CD4-positive, alpha-beta T cell (primary cell): ENCODE results near the gene PRDM16. TPM values are rescaled to one million over a fixed set of nuclear protein-coding genes. Genes with fewer than 3 reads are reported as not detected.

Source experiments
- ATAC-seq: fragments of 200-7000 bp; cut with Tn5 transposase; one replicate; pipeline ENCODE4 v1.10.0; 2022; ENCODE audit warnings: mild to moderate bottlenecking; ENCODE audit not compliant: poor library complexity
- CTCF ChIA-PET: fragments of 350-600 bp; sonication (Branson Sonifier 250); formaldehyde crosslinking; loops from one replicate; lab custom pipeline; 2021; ENCODE audit warnings: antibody characterized with exemption, inconsistent platforms; lab: Charles Lee
- POLR2A ChIA-PET: fragments of 350-600 bp; sonication (Branson Sonifier 250); formaldehyde crosslinking; loops from one replicate; lab custom pipeline; 2021; ENCODE audit warnings: antibody characterized with exemption, inconsistent platforms; lab: Charles Lee
- DNase-seq, 14 experiments: peaks; one replicate each; pipeline ENCODE4 v3.0.0-alpha.2; 2013 to 2020; ENCODE audit warnings: mixed read lengths in 2 of 14
- H3K27ac ChIP-seq, 2 donors: one replicate each; pipeline versions ENCODE4 v1.5.1 to v1.7.0; 2013; ENCODE audit warnings: low read length in 2 of 2, low read depth in 1 of 2, mild to moderate bottlenecking in 1 of 2
- H3K27me3 ChIP-seq, 2 experiments: 1 replicate in 1 of 2; 2 replicates in 1 of 2; pipeline versions ENCODE4 v1.6.1 to v1.7.0; 2013; ENCODE audit warnings: low read length in 2 of 2, control low read depth in 1 of 2, mild to moderate bottlenecking in 1 of 2, moderate library complexity in 1 of 2; ENCODE audit not compliant: insufficient read depth in 2 of 2, control insufficient read depth in 1 of 2
- H3K36me3 ChIP-seq: one replicate; pipeline ENCODE4 v1.6.1; 2013; ENCODE audit warnings: low read length, control low read depth; ENCODE audit not compliant: insufficient read depth
- H3K4me1 ChIP-seq: one replicate; pipeline ENCODE4 v1.6.1; 2013; ENCODE audit warnings: low read length, control low read depth; ENCODE audit not compliant: insufficient read depth
- H3K4me3 ChIP-seq: one replicate; pipeline ENCODE4 v1.5.1; 2013; ENCODE audit warnings: mild to moderate bottlenecking, low read length, moderate library complexity
- H3K9me3 ChIP-seq, 2 experiments: 1 replicate in 1 of 2; 2 replicates in 1 of 2; pipeline versions ENCODE4 v1.6.1 to v1.7.0; 2013; ENCODE audit warnings: low read length in 2 of 2, mild to moderate bottlenecking in 2 of 2, control low read depth in 1 of 2, moderate library complexity in 1 of 2; ENCODE audit not compliant: control insufficient read depth in 1 of 2, insufficient read depth in 1 of 2
- H3K27ac Mint-ChIP-seq: one replicate; pipeline ENCODE4 v1.8.0; 2020; ENCODE audit warnings: mixed read lengths
- H3K27me3 Mint-ChIP-seq: one replicate; pipeline ENCODE4 v1.8.0; 2021; ENCODE audit warnings: mixed read lengths
- H3K36me3 Mint-ChIP-seq: one replicate; pipeline ENCODE4 v1.8.0; 2021; ENCODE audit warnings: low read depth, mixed read lengths
- H3K4me1 Mint-ChIP-seq: one replicate; pipeline ENCODE4 v1.8.0; 2021; ENCODE audit warnings: low read depth, mixed read lengths
- H3K4me3 Mint-ChIP-seq: one replicate; pipeline ENCODE4 v1.8.0; 2020; ENCODE audit warnings: mild to moderate bottlenecking, mixed read lengths
- H3K9me3 Mint-ChIP-seq: one replicate; pipeline ENCODE4 v1.8.0; 2020; ENCODE audit warnings: mixed read lengths
- intact Hi-C, 2 experiments: fragments of 100-400 bp; cut with DNase I in 1 of 2; cut with micrococcal nuclease in 1 of 2; formaldehyde crosslinking; loops; one replicate each; pipeline versions ENCODE4 v1.15.1 to v1.9.0; 2023 to 2025; cut with DNase I, micrococcal nuclease
- total RNA-seq, 174 experiments: library from RNA in 2 of 174; stranded (reverse) in 2 of 174; gene quantifications; one replicate each; pipeline ENCODE4 v1.2.3 and lab custom pipeline; 2021 to 2026
- TF ChIP-seq, protein P1 (sequence below): fragments of 200-600 bp; IDR thresholded peaks from one replicate; pipeline ENCODE4 v1.8.0; 2022; ENCODE audit warnings: antibody characterized with exemption, mild to moderate bottlenecking

The PRDM16 gene
- total RNA-seq, 2 experiments from 2014 or later = not detected

GRCh38 chr1:3296326-3296725, 227.3 kb downstream of the PRDM16 start:
- ATAC-seq (no peak), DNase-seq (no peak)
- no peaks in the 10 kb centered on the region for H3K36me3 ChIP-seq
- H3K4me1 ChIP-seq = no peaks in the 10 kb centered on the region
- H3K4me3 ChIP-seq = no peak overlapping the region
- H3K9me3 ChIP-seq = no peaks in the 10 kb centered on the region
- Mint-ChIP-seq H3K4me1 (no peaks in the 10 kb centered on the region), H3K4me3 (no peak overlapping the region), H3K36me3 (no peaks in the 10 kb centered on the region), H3K9me3 (no peaks in the 10 kb centered on the region), H3K27me3 (no peaks in the 10 kb centered on the region), H3K27ac (no peak overlapping the region)
- ChIA-PET POLR2A (no interaction called here), CTCF (no interaction called here)
- no peaks in the 10 kb centered on the region for H3K27me3 ChIP-seq
- intact Hi-C loops = no loop called here
- H3K27ac ChIP-seq = no peak overlapping the region
- TF ChIP-seq, protein P1, sequence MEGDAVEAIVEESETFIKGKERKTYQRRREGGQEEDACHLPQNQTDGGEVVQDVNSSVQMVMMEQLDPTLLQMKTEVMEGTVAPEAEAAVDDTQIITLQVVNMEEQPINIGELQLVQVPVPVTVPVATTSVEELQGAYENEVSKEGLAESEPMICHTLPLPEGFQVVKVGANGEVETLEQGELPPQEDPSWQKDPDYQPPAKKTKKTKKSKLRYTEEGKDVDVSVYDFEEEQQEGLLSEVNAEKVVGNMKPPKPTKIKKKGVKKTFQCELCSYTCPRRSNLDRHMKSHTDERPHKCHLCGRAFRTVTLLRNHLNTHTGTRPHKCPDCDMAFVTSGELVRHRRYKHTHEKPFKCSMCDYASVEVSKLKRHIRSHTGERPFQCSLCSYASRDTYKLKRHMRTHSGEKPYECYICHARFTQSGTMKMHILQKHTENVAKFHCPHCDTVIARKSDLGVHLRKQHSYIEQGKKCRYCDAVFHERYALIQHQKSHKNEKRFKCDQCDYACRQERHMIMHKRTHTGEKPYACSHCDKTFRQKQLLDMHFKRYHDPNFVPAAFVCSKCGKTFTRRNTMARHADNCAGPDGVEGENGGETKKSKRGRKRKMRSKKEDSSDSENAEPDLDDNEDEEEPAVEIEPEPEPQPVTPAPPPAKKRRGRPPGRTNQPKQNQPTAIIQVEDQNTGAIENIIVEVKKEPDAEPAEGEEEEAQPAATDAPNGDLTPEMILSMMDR = no peak

GRCh38 chr1:3296826-3297225, 227.8 kb downstream of the PRDM16 start:
- Mint-ChIP-seq H3K4me3 (no peak overlapping the region), H3K9me3 (no peaks in the 10 kb centered on the region)
- intact Hi-C loops = no loop called here

DNA sequence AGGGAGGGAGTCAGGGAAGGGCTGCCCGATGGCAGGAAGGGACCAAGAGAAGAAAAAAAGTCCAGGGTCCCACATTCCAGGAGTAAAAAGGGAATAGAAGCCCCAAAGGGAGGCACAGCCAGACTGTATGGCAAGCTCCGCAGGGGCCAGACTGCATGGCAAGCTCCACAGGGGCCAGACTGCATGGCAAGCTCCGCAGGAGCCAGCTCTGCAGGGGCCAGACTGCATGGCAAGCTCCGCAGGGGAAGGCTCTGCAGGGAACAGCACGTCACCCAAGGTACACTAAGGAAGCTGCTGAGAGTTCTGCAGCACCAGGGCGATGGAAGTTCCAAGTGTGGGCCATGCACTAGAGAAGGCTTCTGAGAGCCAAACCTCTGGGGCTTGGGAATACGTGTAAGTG, 228.8 kb downstream of the PRDM16 start:
- H3K4me1 ChIP-seq = no peaks in the 10 kb centered on the region
- ChIA-PET CTCF (no interaction called here), POLR2A (no interaction called here)
- intact Hi-C loops = no loop called here
- DNase-seq (no peak), ATAC-seq (no peak)
- Mint-ChIP-seq H3K9me3 (no peaks in the 10 kb centered on the region), H3K4me1 (no peaks in the 10 kb centered on the region), H3K27me3 (no peaks in the 10 kb centered on the region), H3K4me3 (no peak overlapping the region), H3K27ac (no peak overlapping the region), H3K36me3 (no peaks in the 10 kb centered on the region)
- TF ChIP-seq, protein P1 = no peak
- H3K36me3 ChIP-seq = no peaks in the 10 kb centered on the region
- H3K9me3 ChIP-seq = peaks cover 0 to 5% of the 10 kb centered on the region in 2 experiments
- no peak overlapping the region for H3K27ac ChIP-seq
- H3K4me3 ChIP-seq = no peak overlapping the region
- H3K27me3 ChIP-seq = no peaks in the 10 kb centered on the region

More at GRCh38 chr1:3296826-3297225, 227.8 kb downstream of the PRDM16 start:
- DNase-seq (no peak), ATAC-seq (no peak)
- H3K27me3 Mint-ChIP-seq = no peaks in the 10 kb centered on the region
- H3K4me1 Mint-ChIP-seq = no peaks in the 10 kb centered on the region
- Histone ChIP-seq H3K4me1 (no peaks in the 10 kb centered on the region), H3K4me3 (no peak overlapping the region), H3K36me3 (no peaks in the 10 kb centered on the region), H3K27ac (no peak overlapping the region), H3K9me3 (peaks cover 0 to 4% of the 10 kb centered on the region in 2 experiments), H3K27me3 (no peaks in the 10 kb centered on the region)
- ChIA-PET POLR2A (no interaction called here), CTCF (no interaction called here)
- H3K36me3 Mint-ChIP-seq = no peaks in the 10 kb centered on the region
- TF ChIP-seq, protein P1 = no peak
- H3K27ac Mint-ChIP-seq = no peak overlapping the region
